HCT116 (cell line): ENCODE data around the gene CACNA1C. TPM values are rescaled to one million over a fixed set of nuclear protein-coding genes. Genes with fewer than 3 reads are reported as not detected.

Source experiments
- ATAC-seq: fragments of 200-7000 bp; cut with Tn5 transposase; 2 replicates; pipeline ENCODE4 v1.9.1; 2020; ENCODE audit warnings: mild to moderate bottlenecking, moderate library complexity
- BruUV-seq: library from RNA; stranded (reverse); fragments of 400-500 nt; replicated peaks from 2 replicates; lab custom pipeline; 2021; lab: Mats Ljungman, UMichigan
- CTCF ChIA-PET: fragments of 300-600 bp; sonication (Branson Sonifier 250); formaldehyde crosslinking; loops from one replicate; lab custom pipeline; 2021; ENCODE audit warnings: antibody characterized with exemption; lab: Charles Lee
- POLR2A ChIA-PET: fragments of 300-600, 350-600 bp; sonication (Branson Sonifier 250); formaldehyde crosslinking; loops from one replicate; lab custom pipeline; 2021; ENCODE audit warnings: antibody characterized with exemption; lab: Charles Lee
- RAD21 ChIA-PET, 2 experiments: fragments of 300-600 bp; sonication (Branson Sonifier 250); formaldehyde crosslinking; loops; one replicate each; lab custom pipeline; 2023; ENCODE audit warnings: low total read pairs in 2 of 2; ENCODE audit not compliant: uncharacterized antibody in 2 of 2, unreplicated experiment in 2 of 2, low non-redundant PET in 1 of 2; lab: Charles Lee
- DNase-seq: peaks from one replicate; pipeline ENCODE4 v3.0.0-alpha.2; 2010; ENCODE audit warnings: low read depth, low spot score
- H2AFZ ChIP-seq: fragments of 200-600 bp; shearing (Covaris generic), sonication (generic); 2 replicates; pipeline ENCODE4 v1.6.1; 2017; ENCODE audit warnings: low read depth, mixed run types, mixed read lengths, antibody characterized with exemption, low read length; ENCODE audit not compliant: poor library complexity, severe bottlenecking
- H3K27ac ChIP-seq: 2 replicates; pipeline ENCODE4 v1.5.1; 2012; ENCODE audit warnings: low read depth, low read length
- H3K27me3 ChIP-seq: fragments of 200-600 bp; sonication (generic); 2 replicates; pipeline ENCODE4 v1.6.1; 2016; ENCODE audit warnings: mixed run types, low read length, mixed read lengths; ENCODE audit not compliant: insufficient read depth
- H3K36me3 ChIP-seq, 2 experiments: fragments of 200-500 bp in 1 of 2; fragments of 200-600 bp in 1 of 2; sonication (Bioruptor generic) in 1 of 2; sonication (generic) in 1 of 2; 2 replicates each; pipeline versions ENCODE4 v1.5.1 to v1.6.1; 2014 to 2016; ENCODE audit warnings: low read length in 2 of 2, inconsistent platforms in 1 of 2, mixed read lengths in 1 of 2, mixed run types in 1 of 2; ENCODE audit not compliant: insufficient read depth in 2 of 2, control insufficient read depth in 1 of 2
- H3K4me1 ChIP-seq, 2 experiments: fragments of 200-600 bp in 1 of 2; sonication (generic) in 1 of 2; 2 replicates each; pipeline versions ENCODE4 v1.5.1 to v1.6.1; 2012 to 2017; ENCODE audit warnings: low read length in 2 of 2, inconsistent platforms in 1 of 2, mild to moderate bottlenecking in 1 of 2, mixed read lengths in 1 of 2, mixed run types in 1 of 2, moderate library complexity in 1 of 2; ENCODE audit not compliant: insufficient read depth in 2 of 2, control insufficient read depth in 1 of 2
- H3K4me2 ChIP-seq: fragments of 200-600 bp; sonication (generic); 2 replicates; pipeline ENCODE4 v1.6.1; 2017; ENCODE audit warnings: mixed run types, low read length, mixed read lengths
- H3K4me3 ChIP-seq, 2 experiments: fragments of 200-600 bp in 1 of 2; sonication (generic) in 1 of 2; replicated peaks in 1 of 2; 2 replicates each; pipeline ENCODE4 v1.5.1; 2011 to 2016; ENCODE audit warnings: low read length in 2 of 2, control low read depth in 1 of 2, low read depth in 1 of 2, mild to moderate bottlenecking in 1 of 2, mixed read lengths in 1 of 2, mixed run types in 1 of 2
- H3K79me2 ChIP-seq: fragments of 200-600 bp; sonication (generic); 2 replicates; pipeline ENCODE4 v1.6.1; 2017; ENCODE audit warnings: mild to moderate bottlenecking, mixed run types, low read length, moderate library complexity, mixed read lengths; ENCODE audit not compliant: insufficient read depth
- H3K9ac ChIP-seq: fragments of 200-600 bp; sonication (generic); 2 replicates; pipeline ENCODE4 v1.6.1; 2016; ENCODE audit warnings: low read length, mixed read lengths
- H3K9me2 ChIP-seq: fragments of 200-600 bp; sonication (generic), shearing (Covaris generic); 2 replicates; pipeline ENCODE4 v1.6.1; 2017; ENCODE audit warnings: mixed run types, mild to moderate bottlenecking, moderate library complexity; ENCODE audit not compliant: insufficient read depth
- H3K9me3 ChIP-seq, 2 experiments: fragments of 200-500 bp in 1 of 2; fragments of 200-600 bp in 1 of 2; sonication (Bioruptor generic) in 1 of 2; sonication (generic) in 1 of 2; 2 replicates each; pipeline ENCODE4 v1.6.1; 2014 to 2017; ENCODE audit warnings: low read length in 2 of 2, mixed read lengths in 2 of 2, inconsistent platforms in 1 of 2, low read depth in 1 of 2, mild to moderate bottlenecking in 1 of 2, mixed run types in 1 of 2, moderate library complexity in 1 of 2; ENCODE audit not compliant: control insufficient read depth in 1 of 2, insufficient read depth in 1 of 2
- H4K20me1 ChIP-seq: fragments of 200-600 bp; sonication (generic), shearing (Covaris generic); 2 replicates; pipeline ENCODE4 v1.6.1; 2017; ENCODE audit warnings: mixed run types, mild to moderate bottlenecking, moderate library complexity; ENCODE audit not compliant: insufficient read depth
- ATF3 ChIP-seq: IDR thresholded peaks from 2 replicates; pipeline ENCODE4 v1.6.1; 2012
- EGR1 ChIP-seq: IDR thresholded peaks from 2 replicates; pipeline ENCODE4 v1.6.1; 2012; ENCODE audit warnings: low read depth
- REST ChIP-seq: IDR thresholded peaks from 2 replicates; pipeline ENCODE4 v1.6.1; 2012; ENCODE audit warnings: low read depth
- SIN3A ChIP-seq: IDR thresholded peaks from 2 replicates; pipeline ENCODE4 v1.6.1; 2012; ENCODE audit warnings: low read depth
- SP1 ChIP-seq: IDR thresholded peaks from 2 replicates; pipeline ENCODE4 v1.6.1; 2012; ENCODE audit warnings: low read depth
- SRF ChIP-seq: IDR thresholded peaks from 2 replicates; pipeline ENCODE4 v1.6.1; 2012; ENCODE audit warnings: low read depth
- ZBTB33 ChIP-seq: IDR thresholded peaks from 2 replicates; pipeline ENCODE4 v1.6.1; 2011; ENCODE audit warnings: mild to moderate bottlenecking, low read length, moderate library complexity; ENCODE audit not compliant: insufficient replicate concordance; ENCODE audit errors: extremely low read depth
- ZFX ChIP-seq: fragments of 450-650 bp; IDR thresholded peaks from 2 replicates; pipeline ENCODE4 v1.6.1; 2017
- intact Hi-C: fragments of 100-400 bp; cut with micrococcal nuclease; formaldehyde crosslinking; loops from 2 replicates; pipeline ENCODE4 v1.10.0; 2022
- total RNA-seq: library from RNA; stranded (reverse); gene quantifications from one replicate; pipeline ENCODE4 v1.2.1, GENCODE V29; 2021; ENCODE audit not compliant: unreplicated experiment

Gene CACNA1C
- total RNA-seq, 1 experiment from 2014 or later = 0.05 TPM

GRCh38 chr12:2318286-2318685 lies 265.5 kb downstream of the CACNA1C start:
- DNase-seq = no peak
- BruUV-seq = no TSS peak
- no peak for ATAC-seq
- Histone ChIP-seq H3K9ac (no peak overlapping the region), H3K27ac (no peak overlapping the region), H3K9me2 (no peaks in the 10 kb centered on the region), H3K4me3 (no peak overlapping the region), H3K9me3 (no peaks in the 10 kb centered on the region), H3K4me1 (peaks cover 7 to 11% of the 10 kb centered on the region in 2 experiments), H3K4me2 (no peak overlapping the region), H2AFZ (no peak overlapping the region), H3K27me3 (no peaks in the 10 kb centered on the region; the same call in 1 of the 2 replicates), H3K36me3 (no peaks in the 10 kb centered on the region), H3K79me2 (no peaks in the 10 kb centered on the region), H4K20me1 (no peaks in the 10 kb centered on the region)
- intact Hi-C loops = no loop called here
- RAD21 ChIA-PET = no interaction called here
- POLR2A ChIA-PET = no interaction called here
- TF ChIP-seq SIN3A = no peak
- TF ChIP-seq ZFX = no peak
- no peak for TF ChIP-seq ZBTB33
- no peak for TF ChIP-seq ATF3
- no peak for TF ChIP-seq SRF
- TF ChIP-seq EGR1 = no peak
- no peak for TF ChIP-seq SP1
- no peak for TF ChIP-seq REST
- CTCF ChIA-PET = no interaction called here
